GM23338 (cell line): ENCODE results near the gene VPS41. TPM values are rescaled to one million over a fixed set of nuclear protein-coding genes. Genes with fewer than 3 reads are reported as not detected.

Experiments used
- ATAC-seq: fragments of 200-7000 bp; cut with Tn5 transposase; 3 replicates; pipeline ENCODE4 v1.9.1; 2020
- DNase-seq: peaks from one replicate; pipeline ENCODE4 v3.0.0-alpha.2; 2015; ENCODE audit warnings: low spot score
- H2AFZ ChIP-seq: fragments of 200-600 bp; sonication (generic); 2 replicates; pipeline ENCODE4 v1.8.0; 2016; ENCODE audit warnings: antibody characterized with exemption, mild to moderate bottlenecking, moderate library complexity
- H3F3A ChIP-seq: fragments of 200-600 bp; sonication (generic); replicated peaks from 2 replicates; pipeline ENCODE4 v1.8.0; 2017; ENCODE audit warnings: antibody characterized with exemption, mixed run types, low read depth
- H3K27ac ChIP-seq: fragments of 200-600 bp; sonication (generic); 2 replicates; pipeline ENCODE4 v1.6.1; 2016; ENCODE audit warnings: low read depth
- H3K27me3 ChIP-seq: fragments of 200-600 bp; sonication (generic); 2 replicates; pipeline ENCODE4 v1.8.0; 2016; ENCODE audit warnings: mild to moderate bottlenecking, mixed run types, moderate library complexity; ENCODE audit not compliant: insufficient read depth
- H3K36me3 ChIP-seq: fragments of 200-600 bp; sonication (generic); 2 replicates; pipeline ENCODE4 v1.8.0; 2016; ENCODE audit warnings: mild to moderate bottlenecking; ENCODE audit not compliant: insufficient read depth
- H3K4me1 ChIP-seq: fragments of 200-600 bp; sonication (generic); 2 replicates; pipeline ENCODE4 v1.8.0; 2016; ENCODE audit warnings: mild to moderate bottlenecking, moderate library complexity; ENCODE audit not compliant: insufficient read depth
- H3K4me2 ChIP-seq: fragments of 200-600 bp; sonication (generic); 2 replicates; pipeline ENCODE4 v1.7.1; 2017; ENCODE audit warnings: mixed run types
- H3K4me3 ChIP-seq: fragments of 200-600 bp; sonication (generic); 2 replicates; pipeline ENCODE4 v1.6.1; 2016; ENCODE audit warnings: mixed run types
- H3K79me2 ChIP-seq: fragments of 200-600 bp; sonication (generic); replicated peaks from 2 replicates; pipeline ENCODE4 v1.8.0; 2017; ENCODE audit warnings: mild to moderate bottlenecking; ENCODE audit not compliant: insufficient read depth
- H3K9me2 ChIP-seq: fragments of 200-600 bp; sonication (generic); 2 replicates; pipeline ENCODE4 v1.8.0; 2017; ENCODE audit not compliant: insufficient read depth
- H4K20me1 ChIP-seq: fragments of 200-600 bp; sonication (generic); replicated peaks from 2 replicates; pipeline ENCODE4 v1.8.0; 2017; ENCODE audit warnings: mild to moderate bottlenecking; ENCODE audit not compliant: insufficient read depth
- H3K27ac Mint-ChIP-seq: 2 replicates; pipeline ENCODE4 v1.8.0; 2020; ENCODE audit warnings: inconsistent platforms, mild to moderate bottlenecking, moderate library complexity, mixed read lengths
- H3K27me3 Mint-ChIP-seq: 3 replicates; pipeline ENCODE4 v1.8.0; 2022; ENCODE audit warnings: low read depth, mild to moderate bottlenecking, moderate library complexity, mixed read lengths, inconsistent platforms; ENCODE audit not compliant: insufficient read depth, poor library complexity
- H3K36me3 Mint-ChIP-seq: 3 replicates; pipeline ENCODE4 v1.8.0; 2021; ENCODE audit warnings: low read depth, mild to moderate bottlenecking, inconsistent platforms, moderate library complexity, mixed read lengths
- H3K4me1 Mint-ChIP-seq: 3 replicates; pipeline ENCODE4 v1.8.0; 2020; ENCODE audit warnings: mild to moderate bottlenecking, inconsistent platforms, mixed read lengths
- H3K4me3 Mint-ChIP-seq: 3 replicates; pipeline ENCODE4 v1.8.0; 2021; ENCODE audit warnings: moderate library complexity, mild to moderate bottlenecking, inconsistent platforms, mixed read lengths
- H3K9me3 Mint-ChIP-seq: 3 replicates; pipeline ENCODE4 v1.8.0; 2020; ENCODE audit warnings: moderate library complexity, mild to moderate bottlenecking, inconsistent platforms, mixed read lengths
- CTCF ChIP-seq, 2 experiments: fragments of 200-600 bp in 1 of 2; sonication (generic) in 1 of 2; conservative IDR thresholded peaks; 2 replicates each; pipeline versions ENCODE4 v1.5.1 to v1.6.1; 2016 to 2017; ENCODE audit warnings: antibody characterized with exemption in 2 of 2, low read depth in 2 of 2, mild to moderate bottlenecking in 2 of 2, moderate library complexity in 1 of 2
- ETS1 ChIP-seq: IDR thresholded peaks from 2 replicates; pipeline ENCODE4 v1.6.1; 2016; ENCODE audit warnings: antibody characterized with exemption
- EZH2 ChIP-seq: fragments of 200-600 bp; sonication (generic); IDR thresholded peaks from one replicate; pipeline ENCODE4 v1.8.0; 2017; ENCODE audit warnings: antibody characterized with exemption, mild to moderate bottlenecking, low read depth; ENCODE audit not compliant: unreplicated experiment
- EZH2phosphoT487 ChIP-seq: fragments of 200-600 bp; sonication (generic); IDR thresholded peaks from one replicate; pipeline ENCODE4 v1.8.1; 2018; ENCODE audit warnings: antibody characterized with exemption; ENCODE audit not compliant: unreplicated experiment
- JUNB ChIP-seq: IDR thresholded peaks from one replicate; pipeline ENCODE4 v1.6.1; 2016; ENCODE audit warnings: antibody characterized with exemption; ENCODE audit not compliant: unreplicated experiment
- NANOG ChIP-seq: IDR thresholded peaks from 2 replicates; pipeline ENCODE4 v1.6.1; 2016; ENCODE audit warnings: antibody characterized with exemption, borderline replicate concordance
- POLR2AphosphoS5 ChIP-seq: IDR thresholded peaks from 2 replicates; pipeline ENCODE4 v1.6.1; 2016; ENCODE audit warnings: antibody characterized with exemption, low read depth
- REST ChIP-seq: IDR thresholded peaks from one replicate; pipeline ENCODE4 v1.6.1; 2018; ENCODE audit warnings: antibody characterized with exemption; ENCODE audit not compliant: unreplicated experiment
- ZNF462 ChIP-seq: fragments of 250-450 bp; sonication (Bioruptor Pico); IDR thresholded peaks from 2 replicates; pipeline ENCODE4 v1.5.0; 2020; ENCODE audit warnings: mild to moderate bottlenecking, moderate library complexity
- polyA plus RNA-seq: library from polyadenylated mRNA; unstranded; fragments of >200 nt; fragmentation: Nextera tagmentation; extraction: Ambion mirVana; gene quantifications from 2 replicates; pipeline ENCODE4 v1.2.1, GENCODE V29; 2016
- total RNA-seq: library from RNA; depleted of rRNA; stranded (reverse); fragments of >200 nt; shearing (Covaris generic); gene quantifications from 2 replicates; pipeline ENCODE4 v1.2.3, GENCODE V29; 2014

The VPS41 gene
- total and polyA plus RNA-seq, 2 experiments from 2014 or later, result 20.2 to 41.2 TPM

GRCh38 chr7:38743899-38744298 lies 165.1 kb downstream of the VPS41 start (continued):
- TF ChIP-seq REST (no peak), POLR2AphosphoS5 (no peak), NANOG (no peak), CTCF (conservative IDR thresholded peaks at IDR 0.05; ENCODE audit: low read depth in 2 of 2) (no peak)

- H3K36me3 Mint-ChIP-seq, result no peaks in the 10 kb centered on the region; the same call in 2 of the 3 replicates
- H3K4me3 ChIP-seq, result no peak overlapping the region
- H3K27me3 Mint-ChIP-seq, result no peaks in the 10 kb centered on the region
- ATAC-seq (no peak), DNase-seq (no peak)
- H3K27ac ChIP-seq, result no peak overlapping the region
- H3F3A ChIP-seq, result no peaks in the 10 kb centered on the region
- H3K27ac Mint-ChIP-seq, result no peak overlapping the region
- peaks cover 7% of the 10 kb centered on the region; the same call in 1 of the 2 replicates for H3K36me3 ChIP-seq
- no peaks in the 10 kb centered on the region for H3K79me2 ChIP-seq
- no peaks in the 10 kb centered on the region for H3K9me2 ChIP-seq
- no peak overlapping the region for H3K4me2 ChIP-seq
- H3K9me3 Mint-ChIP-seq, result no peaks in the 10 kb centered on the region
- no peaks in the 10 kb centered on the region for H4K20me1 ChIP-seq
- H3K27me3 ChIP-seq, result no peaks in the 10 kb centered on the region
- H2AFZ ChIP-seq, result no peak overlapping the region
- no peak overlapping the region for H3K4me3 Mint-ChIP-seq
- no peaks in the 10 kb centered on the region for H3K4me1 Mint-ChIP-seq
- H3K4me1 ChIP-seq, result no peaks in the 10 kb centered on the region
- TF ChIP-seq ZNF462 (CRISPR knock-in tag), result no peak
- TF ChIP-seq REST, result no peak
- TF ChIP-seq EZH2phosphoT487, result no peak
- TF ChIP-seq JUNB, result no peak
- no peak for TF ChIP-seq EZH2
- TF ChIP-seq ETS1, result no peak
Observed at GRCh38 chr7:38740041-38740440, 168.9 kb downstream of the VPS41 start.
